ENCODE measurements around the gene GALNT2.

Gene GALNT2

DNA sequence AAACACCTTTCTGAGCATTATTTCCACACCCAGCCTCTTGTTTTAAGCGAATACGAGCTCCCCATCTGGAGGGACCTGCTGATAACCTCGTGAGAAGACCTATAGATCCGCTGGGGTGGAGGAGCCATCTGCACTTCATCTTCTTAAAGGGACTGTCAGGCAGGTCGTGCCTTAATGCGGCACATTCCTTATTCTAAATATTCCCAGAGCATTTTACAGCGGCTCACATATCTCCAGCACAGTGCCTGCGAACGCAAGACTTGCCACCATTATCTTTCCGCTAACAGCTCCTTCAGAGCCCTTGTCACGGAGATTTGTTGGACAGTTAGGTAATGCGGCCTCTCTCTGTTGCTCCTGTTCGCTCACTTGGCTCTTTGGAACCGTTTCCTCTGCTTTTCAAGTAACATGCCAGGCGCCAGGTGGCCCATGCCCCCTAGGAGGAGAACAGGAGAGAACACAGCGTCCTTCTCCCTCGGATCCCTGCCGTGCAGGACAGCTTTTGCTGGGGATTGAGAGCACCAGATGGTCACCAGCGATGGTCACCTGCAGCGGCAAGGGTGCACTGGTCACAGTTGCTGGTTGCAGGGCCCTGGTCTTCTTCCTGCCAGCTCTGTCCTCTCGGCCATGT lies 196.6 kb downstream of the GALNT2 start:
- DNase-seq (ENCODE audit: low read depth) = no peak
- TF ChIP-seq, protein P1, sequence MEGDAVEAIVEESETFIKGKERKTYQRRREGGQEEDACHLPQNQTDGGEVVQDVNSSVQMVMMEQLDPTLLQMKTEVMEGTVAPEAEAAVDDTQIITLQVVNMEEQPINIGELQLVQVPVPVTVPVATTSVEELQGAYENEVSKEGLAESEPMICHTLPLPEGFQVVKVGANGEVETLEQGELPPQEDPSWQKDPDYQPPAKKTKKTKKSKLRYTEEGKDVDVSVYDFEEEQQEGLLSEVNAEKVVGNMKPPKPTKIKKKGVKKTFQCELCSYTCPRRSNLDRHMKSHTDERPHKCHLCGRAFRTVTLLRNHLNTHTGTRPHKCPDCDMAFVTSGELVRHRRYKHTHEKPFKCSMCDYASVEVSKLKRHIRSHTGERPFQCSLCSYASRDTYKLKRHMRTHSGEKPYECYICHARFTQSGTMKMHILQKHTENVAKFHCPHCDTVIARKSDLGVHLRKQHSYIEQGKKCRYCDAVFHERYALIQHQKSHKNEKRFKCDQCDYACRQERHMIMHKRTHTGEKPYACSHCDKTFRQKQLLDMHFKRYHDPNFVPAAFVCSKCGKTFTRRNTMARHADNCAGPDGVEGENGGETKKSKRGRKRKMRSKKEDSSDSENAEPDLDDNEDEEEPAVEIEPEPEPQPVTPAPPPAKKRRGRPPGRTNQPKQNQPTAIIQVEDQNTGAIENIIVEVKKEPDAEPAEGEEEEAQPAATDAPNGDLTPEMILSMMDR (IDR thresholded peaks at IDR 0.05; ENCODE audit: insufficient read depth, low read depth, low read length, missing control alignments) = no peak
- no peak overlapping the region for H3K4me3 ChIP-seq (ENCODE audit: low read length)

DNA sequence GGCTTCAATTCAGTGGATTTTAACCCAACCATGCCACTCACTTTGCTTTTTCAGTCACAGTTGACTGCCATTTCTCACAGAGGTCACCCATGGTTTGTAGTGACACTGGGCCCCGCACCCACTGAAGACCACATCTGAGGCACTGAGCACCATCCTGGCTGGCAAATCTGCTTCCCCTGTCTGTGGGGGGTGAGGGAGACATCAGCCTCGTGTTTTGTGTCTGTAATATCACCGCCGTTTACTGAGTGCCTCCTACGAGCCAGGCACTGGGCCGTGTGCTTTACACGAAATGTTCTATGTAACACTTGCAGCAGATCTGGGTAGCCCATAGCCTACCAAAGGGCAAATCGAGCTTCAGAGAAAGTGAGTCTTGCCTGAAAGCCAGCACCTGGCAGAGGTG lies 197.3 kb downstream of the GALNT2 start:
- no peak overlapping the region for H3K4me3 ChIP-seq (ENCODE audit: low read length)
- no peak for DNase-seq (ENCODE audit: low read depth)
- TF ChIP-seq, protein P1 (IDR thresholded peaks at IDR 0.05; ENCODE audit: insufficient read depth, low read depth, low read length, missing control alignments) = no peak

DNA sequence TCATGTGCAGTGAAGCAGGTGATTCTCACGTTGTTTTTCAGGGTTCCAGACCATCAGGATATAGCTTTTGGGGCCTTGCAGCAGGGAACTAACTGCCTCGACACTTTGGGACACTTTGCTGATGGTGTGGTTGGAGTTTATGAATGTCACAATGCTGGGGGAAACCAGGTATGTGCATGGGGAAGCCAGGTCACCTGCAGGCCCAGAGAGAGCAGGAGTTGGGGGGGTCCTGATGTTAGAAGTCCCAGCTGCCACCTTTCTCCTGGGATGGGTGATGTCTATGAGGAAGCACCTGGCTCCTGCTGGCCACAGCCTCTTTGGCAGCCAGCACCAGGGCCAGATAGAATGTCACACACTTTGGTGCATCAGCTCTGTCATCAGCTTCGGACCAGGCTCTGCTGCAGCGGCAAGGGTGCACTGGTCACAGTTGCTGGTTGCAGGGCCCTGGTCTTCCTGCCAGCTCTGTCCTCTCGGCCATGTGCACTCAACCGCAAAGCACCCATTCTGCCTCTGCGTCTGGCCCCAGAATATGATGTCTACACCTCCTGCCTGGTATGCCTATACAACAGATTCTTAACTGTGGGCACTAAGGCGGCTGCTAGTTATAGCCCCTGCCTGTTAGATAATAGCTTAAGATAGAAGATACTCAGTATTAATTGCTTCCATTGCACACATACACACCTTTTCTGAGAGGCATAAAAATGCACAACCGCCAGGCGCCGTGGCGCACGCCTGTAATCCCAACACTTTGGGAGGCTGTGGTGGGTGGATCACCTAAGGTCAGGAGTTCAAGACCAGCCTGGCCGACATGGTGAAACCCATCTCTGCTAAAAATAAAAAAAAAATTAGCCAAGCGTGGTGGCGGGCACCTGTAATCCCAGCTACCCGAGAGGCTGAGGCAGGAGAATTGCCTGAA lies 198.4 kb downstream of the GALNT2 start:
- TF ChIP-seq, protein P1 (IDR thresholded peaks at IDR 0.05; ENCODE audit: insufficient read depth, low read depth, low read length, missing control alignments) = no peak
- no peak overlapping the region for H3K4me3 ChIP-seq (ENCODE audit: low read length)
- DNase-seq (ENCODE audit: low read depth) = no peak

DNA sequence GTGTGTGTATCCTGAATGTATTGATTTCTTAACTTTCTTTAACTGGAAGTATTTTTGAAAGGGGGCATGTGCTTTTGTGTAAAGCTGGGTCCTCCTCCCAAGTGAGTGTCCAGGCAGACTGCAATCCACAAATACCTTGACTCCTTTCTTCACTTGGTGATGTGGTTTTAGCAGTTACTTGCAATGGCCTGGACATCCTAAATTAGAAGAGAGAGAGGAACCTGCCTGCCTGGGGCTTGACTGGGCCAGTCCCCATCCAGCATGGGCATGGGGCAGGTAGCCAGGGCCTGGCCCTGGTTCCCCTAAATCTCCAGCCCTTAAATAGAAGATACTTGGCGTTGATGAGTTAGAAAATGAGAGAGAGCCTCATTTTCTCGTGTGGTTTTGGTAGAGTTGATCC lies 199.4 kb downstream of the GALNT2 start:
- no peak for DNase-seq (ENCODE audit: low read depth)
- TF ChIP-seq, protein P1 (IDR thresholded peaks at IDR 0.05; ENCODE audit: insufficient read depth, low read depth, low read length, missing control alignments) = no peak
- no peak overlapping the region for H3K4me3 ChIP-seq (ENCODE audit: low read length)

DNA sequence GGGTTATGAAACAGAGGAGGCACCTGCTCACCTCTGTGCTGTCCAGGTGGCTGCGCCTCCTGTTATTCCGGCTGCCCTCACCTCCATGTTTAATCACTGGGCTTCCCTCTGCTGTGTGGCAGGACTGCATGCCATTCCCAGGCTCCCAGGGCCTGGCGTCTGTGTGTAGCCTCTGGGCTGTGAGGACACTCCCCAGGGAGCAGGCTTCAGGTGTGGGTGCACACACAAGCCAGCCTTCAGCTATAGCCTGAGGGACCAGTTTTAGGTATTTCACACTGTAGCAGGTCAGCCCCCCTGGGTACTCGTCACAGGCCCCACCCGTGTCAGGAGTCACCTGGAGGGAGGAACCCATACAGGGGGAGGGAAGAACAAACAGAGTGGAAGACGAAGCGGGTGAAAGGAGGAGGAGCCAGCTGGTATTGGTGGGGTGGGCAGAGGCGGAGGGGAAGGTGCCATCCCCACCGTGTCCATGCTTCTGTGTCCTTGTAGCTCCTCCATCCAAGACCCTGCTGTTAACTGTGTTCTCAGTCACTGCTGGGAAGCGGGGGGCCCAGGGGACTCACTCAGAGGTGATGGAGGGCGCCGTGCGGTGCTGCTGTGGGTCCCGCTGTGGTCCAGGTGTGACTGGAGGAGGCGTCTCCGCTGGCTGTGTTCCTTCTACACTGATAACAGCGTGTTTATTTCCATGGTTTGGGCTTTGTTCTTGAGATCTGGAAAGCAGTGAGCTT lies 200.5 kb downstream of the GALNT2 start:
- no peak for DNase-seq (ENCODE audit: low read depth)
- TF ChIP-seq, protein P1 (IDR thresholded peaks at IDR 0.05; ENCODE audit: insufficient read depth, low read depth, low read length, missing control alignments) = no peak

DNA sequence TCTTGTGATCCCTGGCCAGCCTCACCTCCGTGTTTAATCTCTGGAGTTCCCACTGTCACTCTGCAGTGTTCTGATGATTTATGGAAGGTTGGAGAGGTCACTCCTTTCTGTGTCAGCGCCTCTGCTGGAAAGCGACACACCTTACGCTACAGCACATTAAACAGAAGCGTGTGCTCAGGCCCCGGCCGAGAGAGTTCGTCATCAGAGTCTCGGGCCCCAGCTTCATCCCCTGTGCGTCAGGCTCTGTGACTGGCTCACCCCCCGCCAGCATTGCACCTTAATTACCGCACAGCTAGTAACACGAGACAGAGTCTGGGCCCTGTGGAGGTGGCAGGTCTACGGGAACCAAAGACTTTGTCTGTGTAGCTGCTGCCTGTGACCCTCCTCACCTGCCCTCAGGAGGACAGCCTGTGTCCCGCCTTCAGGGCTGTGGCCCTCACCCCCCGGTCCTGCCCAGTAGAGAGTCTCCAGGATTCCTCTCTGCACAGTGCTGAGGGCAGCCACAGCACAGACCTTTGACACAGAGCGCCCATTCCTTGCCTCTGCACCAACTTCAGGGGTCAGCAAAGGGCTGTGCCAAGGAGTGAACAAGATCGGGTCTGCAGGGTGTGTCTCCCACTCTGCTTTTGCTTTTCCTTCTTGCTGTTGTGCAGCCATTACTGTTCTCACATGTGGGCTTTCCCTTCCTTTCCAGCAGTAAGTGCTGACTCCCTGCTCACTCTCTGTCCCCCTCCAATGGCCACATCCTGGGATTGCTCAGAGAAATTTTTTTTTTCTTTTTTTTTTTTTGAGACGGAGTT lies 201.5 kb downstream of the GALNT2 start:
- H3K4me3 ChIP-seq (ENCODE audit: low read length) = no peak overlapping the region
- TF ChIP-seq, protein P1 (IDR thresholded peaks at IDR 0.05; ENCODE audit: insufficient read depth, low read depth, low read length, missing control alignments) = peak; percentile 65
- DNase-seq (ENCODE audit: low read depth) = peak; percentile 45

More for the DNA sequence above, 200.5 kb downstream of the GALNT2 start:
- no peak overlapping the region for H3K4me3 ChIP-seq (ENCODE audit: low read length)

Measured in epithelial cell of esophagus (primary cell).